HepG2 (cell line): ENCODE results near the gene CYP19A1. TPM values are rescaled to one million over a fixed set of nuclear protein-coding genes. Genes with fewer than 3 reads are reported as not detected.

Source experiments
- ATF4 ChIP-seq, 2 experiments: fragments of 450-650 bp in 1 of 2; sonication (generic) in 1 of 2; formaldehyde crosslinking; IDR thresholded peaks; 2 replicates each; pipeline versions ENCODE4 v1.5.0 to v1.8.0; 2020 to 2022; ENCODE audit warnings: mild to moderate bottlenecking in 1 of 2, missing genetic modification reagents in 1 of 2
- CHD2 ChIP-seq: IDR thresholded peaks from 2 replicates; pipeline ENCODE4 v1.6.1; 2011; ENCODE audit warnings: low read depth, low read length, improper control_type of control experiment
- HMG20B ChIP-seq: conservative IDR thresholded peaks from 2 replicates; pipeline ENCODE4 v1.6.1; 2016; ENCODE audit warnings: missing genetic modification reagents, missing compliant biosample characterization
- HOXA9 ChIP-seq: sonication (generic); formaldehyde crosslinking; IDR thresholded peaks from 2 replicates; pipeline ENCODE4 v1.8.1; 2022; ENCODE audit warnings: missing genetic modification reagents, mild to moderate bottlenecking, moderate library complexity, borderline replicate concordance
- MTF1 ChIP-seq: sonication (generic); formaldehyde crosslinking; IDR thresholded peaks from 2 replicates; pipeline ENCODE4 v1.5.0; 2020; ENCODE audit warnings: missing genetic modification reagents
- NCOA2 ChIP-seq: sonication (generic); formaldehyde crosslinking; IDR thresholded peaks from 2 replicates; pipeline ENCODE4 v1.8.0; 2022; ENCODE audit warnings: inconsistent platforms
- POGZ ChIP-seq: sonication (generic); formaldehyde crosslinking; IDR thresholded peaks from 2 replicates; pipeline ENCODE4 v1.4.0; 2020; ENCODE audit warnings: mild to moderate bottlenecking, missing genetic modification reagents
- PRMT3 ChIP-seq: sonication (generic); formaldehyde crosslinking; IDR thresholded peaks from 2 replicates; pipeline ENCODE4 v1.8.1; 2022; ENCODE audit warnings: low read depth, mild to moderate bottlenecking, moderate library complexity, missing genetic modification reagents, borderline replicate concordance
- RARA ChIP-seq: IDR thresholded peaks from 2 replicates; pipeline ENCODE4 v1.6.1; 2016; ENCODE audit warnings: missing genetic modification reagents, missing compliant biosample characterization
- SCMH1 ChIP-seq: sonication (generic); formaldehyde crosslinking; IDR thresholded peaks from 2 replicates; pipeline ENCODE4 v1.9.0; 2021; ENCODE audit warnings: missing genetic modification reagents, mild to moderate bottlenecking, borderline replicate concordance
- TCF7L2 ChIP-seq: IDR thresholded peaks from 2 replicates; pipeline ENCODE4 v1.6.1; 2011; ENCODE audit warnings: mild to moderate bottlenecking, low read depth, low read length, moderate library complexity
- ZBTB21 ChIP-seq: sonication (generic); formaldehyde crosslinking; IDR thresholded peaks from 2 replicates; pipeline ENCODE4 v1.4.0; 2020; ENCODE audit warnings: missing genetic modification reagents
- ZFAT ChIP-seq: sonication (generic); formaldehyde crosslinking; conservative IDR thresholded peaks from 2 replicates; pipeline ENCODE4 v1.8.1; 2023; ENCODE audit warnings: missing genetic modification reagents, inconsistent platforms
- ZNF609 ChIP-seq: sonication (generic); formaldehyde crosslinking; IDR thresholded peaks from 2 replicates; pipeline ENCODE4 v1.4.0; 2020; ENCODE audit warnings: mild to moderate bottlenecking, missing genetic modification reagents, borderline replicate concordance
- polyA plus RNA-seq, 8 experiments: library from polyadenylated mRNA; depleted of rRNA in 3 of 8; stranded (reverse) in 7 of 8; unstranded in 1 of 8; fragments of >200 nt; fragmentation: Illumina TruSeq in 4 of 8; extraction: Trizol in 4 of 8; gene quantifications; 2 replicates each; pipeline versions ENCODE4 v1.2.1 to v1.2.3, GENCODE V29; 2011 to 2016; ENCODE audit warnings: low read depth in 4 of 8, missing spikeins in 1 of 8, mixed read lengths in 1 of 8; ENCODE audit not compliant: insufficient read depth in 1 of 8
- total RNA-seq, 5 experiments: library from RNA; depleted of rRNA; stranded (reverse); fragments of >200 nt; fragmentation: Illumina TruSeq; extraction: Trizol; gene quantifications; 2 replicates each; pipeline ENCODE4 v1.2.3, GENCODE V29; 2016; ENCODE audit warnings: low read depth in 1 of 5

The CYP19A1 gene
- total and polyA plus RNA-seq, 2 of the 13 experiments (the other 11 are each of a cell fraction or from before 2014, with no cell fraction given), result 10.9 to 23.0 TPM

- TF ChIP-seq ZNF609 (CRISPR knock-in tag), result peak; percentile 55; the same call in 1 of the 2 replicates
- TF ChIP-seq SCMH1, result no peak
- TF ChIP-seq ZFAT (CRISPR knock-in tag), result no peak
- no peak for TF ChIP-seq PRMT3 (CRISPR knock-in tag)
- TF ChIP-seq NCOA2 (CRISPR knock-in tag), result peak; percentile 80
- peak in 1 of 2 experiments; percentile 54; a peak in 2 of 4 replicates for TF ChIP-seq ATF4 (CRISPR knock-in tag; IDR thresholded peaks at IDR 0.05)
- TF ChIP-seq HMG20B (CRISPR knock-in tag), result 0 out of 2 replicates have a peak, but pooled peaks have one; percentile 41
- peak; percentile 83 for TF ChIP-seq RARA (CRISPR knock-in tag)
- TF ChIP-seq ZBTB21 (CRISPR knock-in tag), result no peak
- no peak for TF ChIP-seq HOXA9 (CRISPR knock-in tag)
- no peak for TF ChIP-seq MTF1 (CRISPR knock-in tag)
- no peak for TF ChIP-seq CHD2
- TF ChIP-seq POGZ (CRISPR knock-in tag), result no peak
- no peak for TF ChIP-seq TCF7L2
Measured at GRCh38 chr15:51314391-51315337, 23.7 kb downstream of the CYP19A1 start (continued).
